ENCODE measurements around the gene IQCK. TPM values are rescaled to one million over a fixed set of nuclear protein-coding genes. Genes with fewer than 3 reads are reported as not detected.
"Not testable (repeated sequence)": the region's sequence is repeated elsewhere in the genome, so short reads cannot be mapped to it uniquely, and the experiment has no call there.

Gene IQCK
- 3.1 and 3.2 TPM in 2 replicates for total RNA-seq (2014; rRNA removed; shearing (Covaris generic))
- polyA plus RNA-seq (2015; cell fraction: cytosol; rRNA removed): 3.7 and 4.0 TPM in 2 replicates
- 3.5 and 4.8 TPM in 2 replicates for polyA plus RNA-seq (2015; cell fraction: nucleus; rRNA removed)

GRCh38 chr16:19717741-19718623, at the start of gene IQCK, which contains the start of gene KNOP1:
Gene IQCK, plus strand, starts transcription at chr16:19718271. Its CDS starts 36 bp downstream, at chr16:19718307.
Gene KNOP1, minus strand, starts transcription at chr16:19718227. Its CDS starts 3,192 bp downstream, at chr16:19715035.
- DNase-seq (ENCODE audit: low read depth): peak; percentile 86

GRCh38 chr16:19672378-19672777, 45.7 kb upstream of the IQCK start:
- no peak for DNase-seq (ENCODE audit: low read depth)

- DNase-seq (ENCODE audit: low read depth): no peak
Measured at GRCh38 chr16:19674485-19674884, 43.6 kb upstream of the IQCK start.

- DNase-seq (ENCODE audit: low read depth): no peak
Measured at GRCh38 chr16:19677402-19677801, 40.7 kb upstream of the IQCK start.

- no peak for DNase-seq (ENCODE audit: low read depth)
Measured at GRCh38 chr16:19678804-19679203, 39.3 kb upstream of the IQCK start.

GRCh38 chr16:19679281-19679680, 38.8 kb upstream of the IQCK start:
- DNase-seq (ENCODE audit: low read depth): not testable (repeated sequence)

GRCh38 chr16:19680881-19681340, 37.2 kb upstream of the IQCK start:
- no peak for DNase-seq (ENCODE audit: low read depth)

- DNase-seq (ENCODE audit: low read depth): no peak
Measured at GRCh38 chr16:19681637-19682036, 36.4 kb upstream of the IQCK start.

- DNase-seq (ENCODE audit: low read depth): no peak
Measured at GRCh38 chr16:19683453-19684236, 34.4 kb upstream of the IQCK start.

- DNase-seq (ENCODE audit: low read depth): no peak
Measured at GRCh38 chr16:19685176-19685575, 32.9 kb upstream of the IQCK start.

GRCh38 chr16:19687279-19687678, 30.8 kb upstream of the IQCK start:
- DNase-seq (ENCODE audit: low read depth): no peak

- DNase-seq (ENCODE audit: low read depth): no peak
Measured at GRCh38 chr16:19688396-19689024, 29.6 kb upstream of the IQCK start.

GRCh38 chr16:19689342-19689741, 28.7 kb upstream of the IQCK start:
- DNase-seq (ENCODE audit: low read depth): no peak

GRCh38 chr16:19690196-19690595, 27.9 kb upstream of the IQCK start:
- DNase-seq (ENCODE audit: low read depth): no peak

- peak; percentile 67 for DNase-seq (ENCODE audit: low read depth)
Measured at GRCh38 chr16:19691161-19691711, 26.8 kb upstream of the IQCK start.

GRCh38 chr16:19694989-19695388, 23.1 kb upstream of the IQCK start:
- DNase-seq (ENCODE audit: low read depth): no peak

GRCh38 chr16:19696328-19696727, 21.7 kb upstream of the IQCK start:
- peak; percentile 83 for DNase-seq (ENCODE audit: low read depth)

- no peak for DNase-seq (ENCODE audit: low read depth)
Measured at GRCh38 chr16:19696961-19697360, 21.1 kb upstream of the IQCK start.

GRCh38 chr16:19697756-19698318, 20.2 kb upstream of the IQCK start:
- no peak for DNase-seq (ENCODE audit: low read depth)
